Left lung (tissue), 10 donors: ENCODE data around the gene SLC35F3. TPM values are rescaled to one million over a fixed set of nuclear protein-coding genes. Genes with fewer than 3 reads are reported as not detected.

Source experiments
- ATAC-seq: fragments of 200-7000 bp; cut with Tn5 transposase; one replicate; pipeline ENCODE4 v1.9.1; 2020; ENCODE audit warnings: moderate library complexity
- DNase-seq, 4 donors: peaks; one replicate each; pipeline ENCODE4 v3.0.0-alpha.2; 2013 to 2020
- H3K27ac ChIP-seq, 2 donors: fragments of 200-600 bp; sonication (generic) in 1 of 2; one replicate each; pipeline versions ENCODE4 v1.5.0 to v1.8.0; 2020 to 2021
- H3K27me3 ChIP-seq, 2 donors: fragments of 200-600 bp; sonication (generic) in 1 of 2; one replicate each; pipeline versions ENCODE4 v1.5.0 to v1.8.0; 2020 to 2021
- H3K36me3 ChIP-seq, 2 donors: fragments of 200-600 bp; sonication (generic) in 1 of 2; one replicate each; pipeline versions ENCODE4 v1.5.0 to v1.8.0; 2020 to 2021
- H3K4me1 ChIP-seq, 2 donors: fragments of 200-600 bp; one replicate each; pipeline ENCODE4 v1.8.0; 2021
- H3K4me3 ChIP-seq, 2 donors: fragments of 200-600 bp; sonication (generic) in 1 of 2; one replicate each; pipeline versions ENCODE4 v1.5.0 to v1.8.0; 2020 to 2021; ENCODE audit warnings: mild to moderate bottlenecking in 1 of 2
- H3K9me3 ChIP-seq, 2 donors: fragments of 200-600 bp; sonication (generic) in 1 of 2; one replicate each; pipeline versions ENCODE4 v1.5.0 to v1.8.0; 2020 to 2021
- CTCF ChIP-seq, 2 donors: fragments of 200-600 bp; sonication (generic) in 1 of 2; IDR thresholded peaks; one replicate each; pipeline versions ENCODE4 v1.5.0 to v1.8.0; 2021; ENCODE audit warnings: antibody characterized with exemption in 2 of 2
- intact Hi-C, 2 donors: fragments of 100-400 bp; cut with DNase I; formaldehyde crosslinking; loops; one replicate each; pipeline versions ENCODE4 v1.11.2 to v1.14.2; 2022
- polyA plus RNA-seq, 6 donors: library from polyadenylated mRNA; unstranded; fragments of 120-200 nt; gene quantifications; one replicate each; pipeline ENCODE4 v1.2.1, GENCODE V29; 2013; ENCODE audit not compliant: insufficient read length in 6 of 6
- total RNA-seq, 2 donors: library from RNA; stranded (reverse); fragmentation: NEBNext Ultra II Directional; extraction: Animal tissue kit (Norgen Biotek cat#: 25700); gene quantifications; one replicate each; pipeline ENCODE4 v1.2.1, GENCODE V29; 2021
- donor health status: DM: no; HTN: yes; CAD: no.
- donor health status: DM: no; HTN: no; CAD: no.

Gene SLC35F3
- total and polyA plus RNA-seq, 8 donors: 0.58 to 1.9 (median 1.5) TPM

GRCh38 chr1:234262754-234263105 lies 358.3 kb downstream of the SLC35F3 start:
- no peaks in the 10 kb centered on the region for H3K36me3 ChIP-seq
- no peak overlapping the region for H3K27ac ChIP-seq
- DNase-seq: no peak
- no peak for ATAC-seq
- TF ChIP-seq CTCF (IDR thresholded peaks at IDR 0.05): no peak
- intact Hi-C loops: no loop called here
- no peaks in the 10 kb centered on the region for H3K4me1 ChIP-seq
- H3K9me3 ChIP-seq: peaks cover 0 to 5% of the 10 kb centered on the region in 2 donors
- H3K4me3 ChIP-seq: no peak overlapping the region
- no peaks in the 10 kb centered on the region for H3K27me3 ChIP-seq

- H3K27ac ChIP-seq: no peak overlapping the region
- ATAC-seq: no peak
Observed at GRCh38 chr1:234264832-234265231, 360.4 kb downstream of the SLC35F3 start.

GRCh38 chr1:234265321-234265720 lies 360.8 kb downstream of the SLC35F3 start:
- Histone ChIP-seq H3K27me3 (no peaks in the 10 kb centered on the region), H3K36me3 (no peaks in the 10 kb centered on the region), H3K4me3 (no peak overlapping the region), H3K27ac (no peak overlapping the region), H3K4me1 (no peaks in the 10 kb centered on the region), H3K9me3 (no peaks in the 10 kb centered on the region)
- no peak for TF ChIP-seq CTCF (IDR thresholded peaks at IDR 0.05)
- ATAC-seq (no peak), DNase-seq (no peak)
- intact Hi-C loops: no loop called here

More at GRCh38 chr1:234264832-234265231, 360.4 kb downstream of the SLC35F3 start:
- no peak for DNase-seq
- no peak for TF ChIP-seq CTCF (IDR thresholded peaks at IDR 0.05)
- H3K36me3 ChIP-seq: no peaks in the 10 kb centered on the region
- H3K9me3 ChIP-seq: no peaks in the 10 kb centered on the region
- no peaks in the 10 kb centered on the region for H3K4me1 ChIP-seq
- intact Hi-C loops: no loop called here
- no peak overlapping the region for H3K4me3 ChIP-seq
- H3K27me3 ChIP-seq: no peaks in the 10 kb centered on the region

- TF ChIP-seq CTCF (IDR thresholded peaks at IDR 0.05): no peak
- intact Hi-C loops: no loop called here
- Histone ChIP-seq H3K9me3 (no peaks in the 10 kb centered on the region), H3K4me1 (no peaks in the 10 kb centered on the region), H3K27me3 (no peaks in the 10 kb centered on the region), H3K36me3 (no peaks in the 10 kb centered on the region), H3K27ac (no peak overlapping the region), H3K4me3 (no peak overlapping the region)
- DNase-seq: no peak
- no peak for ATAC-seq
Observed at GRCh38 chr1:234265861-234266260, 361.4 kb downstream of the SLC35F3 start.

DNA sequence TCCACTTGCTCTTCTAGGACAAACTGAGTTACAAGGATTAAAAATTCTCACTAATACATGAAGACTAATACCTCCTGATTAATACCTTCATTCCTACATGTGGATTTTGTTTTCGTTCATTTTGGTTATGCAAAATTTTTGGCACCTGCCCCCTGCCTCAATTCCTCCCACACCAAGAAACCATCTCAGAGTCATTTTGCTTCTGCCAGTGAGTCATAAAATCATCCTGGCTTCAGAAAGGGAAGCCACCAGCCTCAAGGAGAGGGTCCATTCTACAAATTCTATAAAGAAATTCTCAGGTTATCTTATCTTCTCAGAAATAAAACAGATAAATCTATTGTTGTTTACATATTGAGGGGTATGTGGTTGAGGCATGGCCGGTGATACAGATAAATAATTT lies 365.6 kb downstream of the SLC35F3 start:
- H3K4me1 ChIP-seq: no peaks in the 10 kb centered on the region
- no peak overlapping the region for H3K4me3 ChIP-seq
- ATAC-seq (no peak), DNase-seq (no peak)
- no peak overlapping the region for H3K27ac ChIP-seq
- no peaks in the 10 kb centered on the region for H3K9me3 ChIP-seq
- no peak for TF ChIP-seq CTCF (IDR thresholded peaks at IDR 0.05)
- H3K27me3 ChIP-seq: no peaks in the 10 kb centered on the region
- H3K36me3 ChIP-seq: no peaks in the 10 kb centered on the region
- intact Hi-C loops: no loop called here
